Panc1 (cell line): ENCODE data around the gene PTPN4.

Experiments used
- POLR2AphosphoS5 ChIP-seq: IDR thresholded peaks from 2 replicates; pipeline ENCODE4 v1.6.1; 2012; ENCODE audit warnings: mild to moderate bottlenecking, low read depth, low read length, moderate library complexity
- TF ChIP-seq, protein P1 (sequence below): fragments of 450-650 bp; IDR thresholded peaks from 2 replicates; pipeline ENCODE4 v1.5.1; 2017; ENCODE audit warnings: mild to moderate bottlenecking

DNA sequence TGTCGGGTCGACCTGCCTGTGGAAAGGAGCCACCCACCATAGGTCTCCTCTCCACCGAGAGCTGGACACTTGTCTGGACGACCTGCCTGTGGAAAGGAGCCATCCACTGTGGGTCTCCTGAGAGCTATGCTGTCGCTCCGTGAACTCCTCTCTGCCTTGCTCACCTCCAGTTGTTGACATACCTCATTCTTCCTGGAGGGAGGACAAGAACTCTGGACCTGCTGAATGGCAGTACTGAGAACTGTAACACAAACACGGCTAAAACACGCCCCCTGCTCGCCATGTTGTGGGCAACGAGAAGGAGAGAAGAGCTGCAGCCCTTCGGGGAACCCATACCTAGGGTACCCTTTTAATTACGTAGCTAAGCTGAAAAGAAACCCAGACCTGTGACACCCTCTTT is 77.6 kb downstream of the PTPN4 start:
- TF ChIP-seq POLR2AphosphoS5 = no peak
- TF ChIP-seq, protein P1, sequence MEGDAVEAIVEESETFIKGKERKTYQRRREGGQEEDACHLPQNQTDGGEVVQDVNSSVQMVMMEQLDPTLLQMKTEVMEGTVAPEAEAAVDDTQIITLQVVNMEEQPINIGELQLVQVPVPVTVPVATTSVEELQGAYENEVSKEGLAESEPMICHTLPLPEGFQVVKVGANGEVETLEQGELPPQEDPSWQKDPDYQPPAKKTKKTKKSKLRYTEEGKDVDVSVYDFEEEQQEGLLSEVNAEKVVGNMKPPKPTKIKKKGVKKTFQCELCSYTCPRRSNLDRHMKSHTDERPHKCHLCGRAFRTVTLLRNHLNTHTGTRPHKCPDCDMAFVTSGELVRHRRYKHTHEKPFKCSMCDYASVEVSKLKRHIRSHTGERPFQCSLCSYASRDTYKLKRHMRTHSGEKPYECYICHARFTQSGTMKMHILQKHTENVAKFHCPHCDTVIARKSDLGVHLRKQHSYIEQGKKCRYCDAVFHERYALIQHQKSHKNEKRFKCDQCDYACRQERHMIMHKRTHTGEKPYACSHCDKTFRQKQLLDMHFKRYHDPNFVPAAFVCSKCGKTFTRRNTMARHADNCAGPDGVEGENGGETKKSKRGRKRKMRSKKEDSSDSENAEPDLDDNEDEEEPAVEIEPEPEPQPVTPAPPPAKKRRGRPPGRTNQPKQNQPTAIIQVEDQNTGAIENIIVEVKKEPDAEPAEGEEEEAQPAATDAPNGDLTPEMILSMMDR = no peak
